ENCODE results near the gene SH2D3A.

- TF ChIP-seq TAF1 (IDR thresholded peaks at IDR 0.05; ENCODE audit: borderline replicate concordance, insufficient read depth, low read length): no peak
- no peak for TF ChIP-seq REST (IDR thresholded peaks at IDR 0.05; ENCODE audit: insufficient read depth in 1 of 2, low read depth in 2 of 2, low read length in 2 of 2)
- no peak for TF ChIP-seq POLR2AphosphoS5 (IDR thresholded peaks at IDR 0.05; ENCODE audit: low read depth, low read length)
- TF ChIP-seq SIN3A (IDR thresholded peaks at IDR 0.05; ENCODE audit: borderline replicate concordance, insufficient read depth, low read length): no peak
- TF ChIP-seq FOXP2 (optimal IDR thresholded peaks at IDR 0.05; ENCODE audit: borderline replicate concordance, extremely low read depth, extremely low read length, insufficient read depth): no peak
Observed at GRCh38 chr19:6767081-6767356, 216 bp downstream of the SH2D3A start.

All from PFSK-1 (cell line).